K562 (cell line): ENCODE data around the gene TREX2. TPM values are rescaled to one million over a fixed set of nuclear protein-coding genes. Genes with fewer than 3 reads are reported as not detected.

ENCODE experiments used
- BRF2 ChIP-seq: IDR thresholded peaks from 3 replicates; pipeline ENCODE4 v1.6.1; 2011; ENCODE audit warnings: borderline replicate concordance, mild to moderate bottlenecking; ENCODE audit not compliant: insufficient read length, insufficient read depth
- ELF1 ChIP-seq: fragments of 200-800 bp; sonication (Bioruptor generic); IDR thresholded peaks from 2 replicates; pipeline ENCODE4 v1.6.1; 2016; ENCODE audit warnings: missing genetic modification characterization, missing compliant biosample characterization
- ETV6 ChIP-seq, 3 experiments: fragments of 150-350 bp in 1 of 3; sonication (generic) in 1 of 3; formaldehyde crosslinking in 1 of 3; IDR thresholded peaks; 2 replicates each; pipeline versions ENCODE4 v1.6.1 to v1.8.0; 2014 to 2022; ENCODE audit warnings: borderline replicate concordance in 2 of 3, low read depth in 2 of 3, antibody characterized with exemption in 1 of 3, low read length in 1 of 3, mild to moderate bottlenecking in 1 of 3, missing genetic modification reagents in 1 of 3
- HES1 ChIP-seq: fragments of 450-650 bp; IDR thresholded peaks from 2 replicates; pipeline ENCODE4 v1.6.1; 2016; ENCODE audit warnings: low read depth, mild to moderate bottlenecking, moderate library complexity
- JUN ChIP-seq, 2 experiments: sonication (generic) in 1 of 2; formaldehyde crosslinking in 1 of 2; IDR thresholded peaks; 2 replicates each; pipeline versions ENCODE4 v1.6.1 to v1.8.0; 2012 to 2022; ENCODE audit warnings: borderline replicate concordance in 2 of 2, mild to moderate bottlenecking in 2 of 2, improper control_type of control experiment in 1 of 2, low read depth in 1 of 2, low read length in 1 of 2, missing genetic modification reagents in 1 of 2
- MCM7 ChIP-seq, 2 experiments: fragments of 450-650 bp; IDR thresholded peaks; 2 replicates each; pipeline ENCODE4 v1.6.1; 2016 to 2018
- MXD1 ChIP-seq: fragments of 250-450 bp; sonication (Bioruptor Pico); IDR thresholded peaks from 2 replicates; pipeline ENCODE4 v1.8.0; 2021; ENCODE audit warnings: borderline replicate concordance, mild to moderate bottlenecking, moderate library complexity; ENCODE audit not compliant: poor library complexity, severe bottlenecking
- MYBL2 ChIP-seq, 2 experiments: fragments of 450-650 bp in 1 of 2; sonication (generic) in 1 of 2; formaldehyde crosslinking in 1 of 2; IDR thresholded peaks; 2 replicates each; pipeline versions ENCODE4 v1.6.1 to v1.8.1; 2017 to 2022; ENCODE audit warnings: borderline replicate concordance in 1 of 2, inconsistent platforms in 1 of 2, low read depth in 1 of 2, mild to moderate bottlenecking in 1 of 2, missing genetic modification reagents in 1 of 2, moderate library complexity in 1 of 2
- PML ChIP-seq: IDR thresholded peaks from 2 replicates; pipeline ENCODE4 v1.6.1; 2012; ENCODE audit warnings: low read length, inconsistent platforms
- PRDM10 ChIP-seq: fragments of 450-650 bp; IDR thresholded peaks from 2 replicates; pipeline ENCODE4 v1.6.1; 2018; ENCODE audit not compliant: partially characterized antibody
- RHOXF2B ChIP-seq: fragments of 250-450 bp; sonication (Bioruptor Pico); conservative IDR thresholded peaks from 2 replicates; pipeline ENCODE4 v1.5.1; 2021
- SMARCC2 ChIP-seq: fragments of 450-650 bp; IDR thresholded peaks from 2 replicates; pipeline ENCODE4 v1.6.1; 2017; ENCODE audit warnings: antibody characterized with exemption, moderate library complexity, mild to moderate bottlenecking, low read depth
- TCFL5 ChIP-seq: fragments of 250-450 bp; sonication (Bioruptor Pico); conservative IDR thresholded peaks from 2 replicates; pipeline ENCODE4 v1.6.1; 2021; ENCODE audit warnings: mild to moderate bottlenecking, moderate library complexity, matching md5 sums
- TGIF2 ChIP-seq: sonication (generic); formaldehyde crosslinking; IDR thresholded peaks from 2 replicates; pipeline ENCODE4 v1.8.1; 2022; ENCODE audit warnings: mild to moderate bottlenecking, missing genetic modification reagents, moderate library complexity
- ZBTB33 ChIP-seq: sonication (generic); formaldehyde crosslinking; IDR thresholded peaks from 2 replicates; pipeline ENCODE4 v1.8.1; 2023; ENCODE audit warnings: mild to moderate bottlenecking, missing genetic modification reagents
- ZNF134 ChIP-seq: fragments of 250-450 bp; sonication (Bioruptor Pico); conservative IDR thresholded peaks from 2 replicates; pipeline ENCODE4 v1.4.0; 2020
- polyA plus RNA-seq, 8 experiments: library from polyadenylated mRNA; depleted of rRNA in 4 of 8; stranded (reverse) in 5 of 8; unstranded in 3 of 8; fragments of >200 nt; fragmentation: Nextera tagmentation in 2 of 8; fragmentation: Illumina TruSeq in 1 of 8; extraction: Ambion mirVana in 2 of 8; extraction: Trizol in 1 of 8; gene quantifications; 2 replicates each; pipeline versions ENCODE4 v1.2.1 to v1.2.3, GENCODE V29; 2011 to 2014; ENCODE audit warnings: inconsistent platforms in 1 of 8, missing spikeins in 1 of 8
- total RNA-seq, 7 experiments: library from RNA; depleted of rRNA in 6 of 7; stranded (reverse); fragments of >200 nt in 6 of 7; fragmentation: Illumina TruSeq in 2 of 7; extraction: Trizol in 2 of 7; gene quantifications; 2 replicates each; pipeline versions ENCODE4 v1.2.1 to v1.2.3, GENCODE V29; 2011 to 2021; ENCODE audit warnings: low replicate concordance in 1 of 7

TREX2 gene
- total and polyA plus RNA-seq, 9 of the 15 experiments (the other 6 are each of a cell fraction or from before 2014, with no cell fraction given): 0.07 to 1.5 (median 0.33) TPM; not detected in 2

- TF ChIP-seq ZBTB33 (CRISPR knock-in tag) (no peak), HES1 (no peak), MCM7 (IDR thresholded peaks at IDR 0.05) (no peak), RHOXF2B (no peak), MXD1 (no peak), ZNF134 (CRISPR knock-in tag) (no peak), TGIF2 (CRISPR knock-in tag) (no peak), BRF2 (no peak), PRDM10 (no peak), PML (no peak), ELF1 (tag) (peak; percentile 25; the same call in 1 of the 2 replicates), MYBL2 (IDR thresholded peaks at IDR 0.05; ENCODE audit: low read depth) (no peak), MYBL2 (CRISPR knock-in tag; IDR thresholded peaks at IDR 0.05; ENCODE audit: borderline replicate concordance) (no peak), ETV6 (IDR thresholded peaks at IDR 0.05; ENCODE audit: borderline replicate concordance in 1 of 2, low read depth in 2 of 2, low read length in 1 of 2) (no peak), ETV6 (CRISPR knock-in tag; IDR thresholded peaks at IDR 0.05; ENCODE audit: borderline replicate concordance) (no peak), JUN (IDR thresholded peaks at IDR 0.05; ENCODE audit: borderline replicate concordance, low read depth, low read length) (peak; percentile 21; the same call in 1 of the 2 replicates), JUN (CRISPR knock-in tag; IDR thresholded peaks at IDR 0.05; ENCODE audit: borderline replicate concordance) (no peak), TCFL5 (CRISPR knock-in tag) (no peak), SMARCC2 (no peak)
Measured at GRCh38 chrX:153470411-153471363, 24.8 kb upstream of the TREX2 start, which contains the start of gene HAUS7 (continued).
